GM12875 (cell line): ENCODE data around the gene IFT80.

ENCODE experiments used
- H3K4me3 ChIP-seq: one replicate; pipeline ENCODE4 v1.5.1; 2011; ENCODE audit warnings: low read depth, low read length, control low read depth
- CTCF ChIP-seq: IDR thresholded peaks from 2 replicates; pipeline ENCODE4 v1.5.1; 2011; ENCODE audit warnings: low read depth, mild to moderate bottlenecking, control low read depth, inconsistent platforms, low read length, moderate library complexity, borderline replicate concordance; ENCODE audit not compliant: insufficient read depth

The IFT80 gene

GRCh38 chr3:160225176-160226025, 173.6 kb downstream of the IFT80 start, which contains the start of gene C3orf80:
Gene C3orf80, plus strand, starts transcription at chr3:160225422. Its CDS starts 214 bp downstream, at chr3:160225636.
- peak within 1 kb of the TSS; percentile 57 for H3K4me3 ChIP-seq
- TF ChIP-seq CTCF: peak; percentile 42; the same call in 1 of the 2 replicates

GRCh38 chr3:160224811-160225175, 174.2 kb downstream of the IFT80 start:
- H3K4me3 ChIP-seq: peak overlapping the region; percentile 57
- TF ChIP-seq CTCF: no peak

- no peak for TF ChIP-seq CTCF
- no peak overlapping the region for H3K4me3 ChIP-seq
Observed at GRCh38 chr3:160224256-160224655, 174.8 kb downstream of the IFT80 start.

GRCh38 chr3:160221019-160221418, 178.0 kb downstream of the IFT80 start:
- H3K4me3 ChIP-seq: no peak overlapping the region
- TF ChIP-seq CTCF: no peak

GRCh38 chr3:160220038-160220437, 179.0 kb downstream of the IFT80 start:
- no peak overlapping the region for H3K4me3 ChIP-seq
- TF ChIP-seq CTCF: no peak

- TF ChIP-seq CTCF: no peak
- H3K4me3 ChIP-seq: no peak overlapping the region
Observed at GRCh38 chr3:160218136-160218535, 180.9 kb downstream of the IFT80 start.

GRCh38 chr3:160217675-160218074, 181.3 kb downstream of the IFT80 start:
- no peak for TF ChIP-seq CTCF

More at GRCh38 chr3:160217675-160218074, 181.3 kb downstream of the IFT80 start:
- no peak overlapping the region for H3K4me3 ChIP-seq
